IPS-11a (cell line): Measurements from ENCODE around the gene PPP1R7.

ENCODE experiments used
- H3K4me3 ChIP-seq: one replicate; pipeline ENCODE4 v1.5.1; 2013; ENCODE audit warnings: low read depth, low read length, control low read depth

The PPP1R7 gene

GRCh38 chr2:241120440-241120839 is 29.8 kb upstream of the PPP1R7 start:
- H3K4me3 ChIP-seq: no peak overlapping the region

GRCh38 chr2:241121008-241121407 is 29.3 kb upstream of the PPP1R7 start:
- no peak overlapping the region for H3K4me3 ChIP-seq

- H3K4me3 ChIP-seq: no peak overlapping the region
Measured at GRCh38 chr2:241122376-241123002, 27.8 kb upstream of the PPP1R7 start.

- H3K4me3 ChIP-seq: no peak overlapping the region
Measured at GRCh38 chr2:241123816-241124536, 26.3 kb upstream of the PPP1R7 start.

GRCh38 chr2:241125626-241126025 is 24.6 kb upstream of the PPP1R7 start:
- H3K4me3 ChIP-seq: no peak overlapping the region

- H3K4me3 ChIP-seq: no peak overlapping the region
Measured at GRCh38 chr2:241126201-241126611, 24.1 kb upstream of the PPP1R7 start.

- no peak overlapping the region for H3K4me3 ChIP-seq
Measured at GRCh38 chr2:241126771-241127202, 23.5 kb upstream of the PPP1R7 start.

GRCh38 chr2:241128266-241128665 is 22.0 kb upstream of the PPP1R7 start:
- no peak overlapping the region for H3K4me3 ChIP-seq

GRCh38 chr2:241129086-241129871 is 21.0 kb upstream of the PPP1R7 start:
- no peak overlapping the region for H3K4me3 ChIP-seq

GRCh38 chr2:241130316-241130715 is 20.0 kb upstream of the PPP1R7 start:
- no peak overlapping the region for H3K4me3 ChIP-seq

GRCh38 chr2:241131531-241131930 is 18.7 kb upstream of the PPP1R7 start:
- H3K4me3 ChIP-seq: no peak overlapping the region

- no peak overlapping the region for H3K4me3 ChIP-seq
Measured at GRCh38 chr2:241132538-241133435, 17.5 kb upstream of the PPP1R7 start.

- no peak overlapping the region for H3K4me3 ChIP-seq
Measured at GRCh38 chr2:241133436-241133820, 16.8 kb upstream of the PPP1R7 start.

GRCh38 chr2:241134711-241135110 is 15.6 kb upstream of the PPP1R7 start:
- H3K4me3 ChIP-seq: no peak overlapping the region

- H3K4me3 ChIP-seq: no peak overlapping the region
Measured at GRCh38 chr2:241135737-241136136, 14.5 kb upstream of the PPP1R7 start.

- H3K4me3 ChIP-seq: no peak overlapping the region
Measured at GRCh38 chr2:241136191-241136590, 14.1 kb upstream of the PPP1R7 start.

GRCh38 chr2:241136661-241137260 is 13.5 kb upstream of the PPP1R7 start:
- H3K4me3 ChIP-seq: no peak overlapping the region

- no peak overlapping the region for H3K4me3 ChIP-seq
Measured at GRCh38 chr2:241137276-241138190, 12.7 kb upstream of the PPP1R7 start.

- H3K4me3 ChIP-seq: no peak overlapping the region
Measured at GRCh38 chr2:241138471-241138870, 11.8 kb upstream of the PPP1R7 start.
